Liver (tissue), 9 donors: ENCODE data around the gene NUTF2. TPM values are rescaled to one million over a fixed set of nuclear protein-coding genes. Genes with fewer than 3 reads are reported as not detected.

Experiments used
- DNase-seq: peaks from one replicate; pipeline ENCODE4 v3.0.0-alpha.2; 2017; ENCODE audit warnings: low spot score
- H3K27ac ChIP-seq, 2 donors: one replicate each; pipeline ENCODE4 v1.7.0; 2013; ENCODE audit warnings: inconsistent platforms in 2 of 2, low read length in 2 of 2, control low read depth in 1 of 2, low read depth in 1 of 2, mild to moderate bottlenecking in 1 of 2
- H3K27me3 ChIP-seq, 4 donors: one replicate each; pipeline versions ENCODE4 v1.6.1 to v1.7.0; 2013; ENCODE audit warnings: low read length in 3 of 4, inconsistent platforms in 1 of 4, mild to moderate bottlenecking in 1 of 4, moderate library complexity in 1 of 4; ENCODE audit not compliant: control insufficient read depth in 4 of 4, insufficient read depth in 4 of 4
- H3K36me3 ChIP-seq, 4 donors: one replicate each; pipeline versions ENCODE4 v1.6.1 to v1.7.0; 2013; ENCODE audit warnings: low read length in 3 of 4, mild to moderate bottlenecking in 3 of 4, low read depth in 1 of 4, moderate library complexity in 1 of 4; ENCODE audit not compliant: control insufficient read depth in 4 of 4, insufficient read depth in 3 of 4
- H3K4me1 ChIP-seq, 4 donors: one replicate each; pipeline versions ENCODE4 v1.6.1 to v1.7.0; 2013; ENCODE audit warnings: low read length in 3 of 4, mild to moderate bottlenecking in 3 of 4, moderate library complexity in 1 of 4; ENCODE audit not compliant: control insufficient read depth in 4 of 4, insufficient read depth in 4 of 4
- H3K4me3 ChIP-seq, 3 donors: one replicate each; pipeline versions ENCODE4 v1.6.1 to v1.7.0; 2013; ENCODE audit warnings: low read length in 3 of 3, control low read depth in 1 of 3, low read depth in 1 of 3, mild to moderate bottlenecking in 1 of 3
- H3K9ac ChIP-seq, 2 donors: one replicate each; pipeline ENCODE4 v1.7.0; 2013; ENCODE audit warnings: low read length in 2 of 2, mild to moderate bottlenecking in 2 of 2, moderate library complexity in 2 of 2, control low read depth in 1 of 2, low read depth in 1 of 2
- H3K9me3 ChIP-seq, 4 donors: one replicate each; pipeline versions ENCODE4 v1.6.1 to v1.7.0; 2013; ENCODE audit warnings: low read length in 3 of 4; ENCODE audit not compliant: control insufficient read depth in 4 of 4
- ATF3 ChIP-seq: IDR thresholded peaks from 2 replicates; pipeline ENCODE4 v1.6.1; 2016; ENCODE audit warnings: antibody characterized with exemption
- CTCF ChIP-seq: fragments of 150-350 bp; IDR thresholded peaks from 2 replicates; pipeline ENCODE4 v1.5.1; 2017; ENCODE audit warnings: improper control_type of control experiment, low read depth, low read length; ENCODE audit not compliant: missing input control
- FOXA1 ChIP-seq: IDR thresholded peaks from 2 replicates; pipeline ENCODE4 v1.6.1; 2016; ENCODE audit warnings: antibody characterized with exemption
- FOXA2 ChIP-seq: IDR thresholded peaks from 2 replicates; pipeline ENCODE4 v1.6.1; 2016; ENCODE audit warnings: antibody characterized with exemption
- GABPA ChIP-seq, 2 donors: IDR thresholded peaks in 1 of 2; conservative IDR thresholded peaks in 1 of 2; 2 replicates each; pipeline ENCODE4 v1.6.1; 2016; ENCODE audit warnings: antibody characterized with exemption in 2 of 2, mild to moderate bottlenecking in 1 of 2, moderate library complexity in 1 of 2
- HNF4A ChIP-seq, 2 donors: conservative IDR thresholded peaks; 2 replicates each; pipeline ENCODE4 v1.6.1; 2016; ENCODE audit warnings: antibody characterized with exemption in 2 of 2, mild to moderate bottlenecking in 2 of 2
- HNF4G ChIP-seq: IDR thresholded peaks from 2 replicates; pipeline ENCODE4 v1.6.1; 2016; ENCODE audit warnings: antibody characterized with exemption
- JUND ChIP-seq, 2 donors: IDR thresholded peaks; 2 replicates each; pipeline ENCODE4 v1.6.1; 2016; ENCODE audit warnings: antibody characterized with exemption in 2 of 2
- MAX ChIP-seq: IDR thresholded peaks from 2 replicates; pipeline ENCODE4 v1.6.1; 2016; ENCODE audit warnings: antibody characterized with exemption
- NR2F2 ChIP-seq: IDR thresholded peaks from 2 replicates; pipeline ENCODE4 v1.6.1; 2016; ENCODE audit warnings: antibody characterized with exemption
- RAD21 ChIP-seq, 2 donors: IDR thresholded peaks; 2 replicates each; pipeline ENCODE4 v1.6.1; 2016; ENCODE audit warnings: antibody characterized with exemption in 2 of 2, mild to moderate bottlenecking in 2 of 2
- REST ChIP-seq: IDR thresholded peaks from 2 replicates; pipeline ENCODE4 v1.6.1; 2016; ENCODE audit warnings: antibody characterized with exemption, mild to moderate bottlenecking
- RXRA ChIP-seq, 2 donors: IDR thresholded peaks; 2 replicates each; pipeline ENCODE4 v1.6.1; 2017 to 2018; ENCODE audit warnings: antibody characterized with exemption in 2 of 2, mild to moderate bottlenecking in 1 of 2
- SP1 ChIP-seq: IDR thresholded peaks from 2 replicates; pipeline ENCODE4 v1.6.1; 2018; ENCODE audit warnings: antibody characterized with exemption, mild to moderate bottlenecking
- TAF1 ChIP-seq: conservative IDR thresholded peaks from 2 replicates; pipeline ENCODE4 v1.6.1; 2016; ENCODE audit warnings: antibody characterized with exemption, mild to moderate bottlenecking
- YY1 ChIP-seq: IDR thresholded peaks from 2 replicates; pipeline ENCODE4 v1.6.1; 2016; ENCODE audit warnings: antibody characterized with exemption, mild to moderate bottlenecking
- ZBTB33 ChIP-seq: IDR thresholded peaks from 2 replicates; pipeline ENCODE4 v1.6.1; 2016; ENCODE audit warnings: antibody characterized with exemption
- WGBS: extraction: QIAGEN DNeasy Blood & Tissue Kit; methylation state at CpG from one replicate; pipeline ENCODE4 v1.1.7; 2013; 5-methylcytosine and 5-hydroxymethylcytosine counted together
- polyA plus RNA-seq, 2 donors: library from polyadenylated mRNA; stranded (reverse) in 1 of 2; unstranded in 1 of 2; fragments of 200-250 nt in 1 of 2; fragments of >200 nt in 1 of 2; fragmentation: Nextera tagmentation in 1 of 2; extraction: Ambion mirVana in 1 of 2; gene quantifications; one replicate each; pipeline versions ENCODE4 v1.2.1 to v1.2.3, GENCODE V29; 2013 to 2015
- total RNA-seq, 2 donors: library from RNA; depleted of rRNA; stranded (reverse); fragments of >200 nt; gene quantifications; one replicate each; pipeline ENCODE4 v1.2.3, GENCODE V29; 2014
- donor health status: healthy.
- donor health status: healthy.
- donor health status: healthy.
- donor health status: healthy.
- donor health status: healthy.

The NUTF2 gene
- total and polyA plus RNA-seq, 4 donors = 27.4 to 69.5 (median 54.8) TPM

GRCh38 chr16:67841198-67841815 is 5.4 kb upstream of the NUTF2 start:
- peak overlapping the region; percentile 97 to 99 for H3K27ac ChIP-seq
- H3K4me1 ChIP-seq = peaks cover 7 to 39% (median 32%) of the 10 kb centered on the region in 4 donors
- H3K27me3 ChIP-seq = no peaks in the 10 kb centered on the region
- DNase-seq = no peak
- no peaks in the 10 kb centered on the region for H3K36me3 ChIP-seq
- TF ChIP-seq GABPA (IDR thresholded peaks at IDR 0.05 in 1 of 2, conservative IDR thresholded peaks at IDR 0.05 in 1 of 2) (no peak), ZBTB33 (no peak), MAX (no peak), YY1 (no peak), ATF3 (no peak), RAD21 (IDR thresholded peaks at IDR 0.05) (no peak), RXRA (IDR thresholded peaks at IDR 0.05) (no peak), NR2F2 (no peak), FOXA1 (no peak), JUND (IDR thresholded peaks at IDR 0.05) (no peak), SP1 (no peak), HNF4A (conservative IDR thresholded peaks at IDR 0.05) (no peak), HNF4G (no peak), TAF1 (no peak), REST (no peak), CTCF (no peak), FOXA2 (no peak)
- peak overlapping the region in 2 of 3 donors; percentile 60 to 78 for H3K4me3 ChIP-seq
- 54% methylated on average over 17 of the region's 17 CpGs for WGBS
- no peaks in the 10 kb centered on the region for H3K9me3 ChIP-seq
- peak overlapping the region in 1 of 2 donors; percentile 67 for H3K9ac ChIP-seq
